GM18498 (cell line): Measurements from ENCODE around the gene MED12L.

Experiments used
- ATAC-seq: cut with Tn5 transposase; IDR thresholded peaks from one replicate; pipeline ENCODE4 v1.9.1; 2021; ENCODE audit warnings: mild to moderate bottlenecking, moderate library complexity; ENCODE audit not compliant: unreplicated experiment

MED12L gene

DNA sequence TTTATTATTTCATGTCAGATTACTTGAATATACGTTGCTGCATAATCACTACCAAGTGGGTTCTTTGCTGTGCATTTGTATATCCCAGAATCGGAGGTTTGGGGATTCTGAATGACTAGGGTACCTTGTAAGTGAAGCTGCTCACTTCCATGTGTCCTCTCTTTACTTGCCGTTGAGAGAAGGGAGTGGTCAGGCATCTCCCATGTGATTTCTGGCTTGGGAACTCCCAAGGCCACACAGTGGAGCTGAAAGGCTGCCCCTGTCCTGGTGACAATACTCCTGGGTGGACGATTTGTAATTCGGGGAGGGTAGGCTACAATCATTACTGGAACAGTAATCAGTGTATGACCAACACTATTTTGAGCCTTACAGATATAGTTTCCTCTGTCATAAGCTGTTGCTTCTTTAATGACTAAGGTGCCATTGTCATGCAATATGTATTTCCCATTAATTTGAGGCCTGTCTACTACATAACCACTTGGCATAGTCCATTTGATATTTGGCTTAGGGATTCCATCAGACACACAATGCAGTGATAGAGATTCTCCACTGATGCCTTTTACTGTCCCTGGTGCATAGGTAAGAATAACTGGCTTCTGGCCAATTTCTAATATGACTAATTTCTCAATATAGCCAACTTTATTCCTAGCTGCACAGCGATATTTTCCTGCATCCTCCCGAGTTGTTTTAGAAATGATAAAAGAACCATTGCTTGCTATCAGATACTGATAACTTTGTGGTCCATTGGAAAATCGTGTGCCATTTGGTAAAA is 351.4 kb downstream of the MED12L start:
- ATAC-seq = no peak

DNA sequence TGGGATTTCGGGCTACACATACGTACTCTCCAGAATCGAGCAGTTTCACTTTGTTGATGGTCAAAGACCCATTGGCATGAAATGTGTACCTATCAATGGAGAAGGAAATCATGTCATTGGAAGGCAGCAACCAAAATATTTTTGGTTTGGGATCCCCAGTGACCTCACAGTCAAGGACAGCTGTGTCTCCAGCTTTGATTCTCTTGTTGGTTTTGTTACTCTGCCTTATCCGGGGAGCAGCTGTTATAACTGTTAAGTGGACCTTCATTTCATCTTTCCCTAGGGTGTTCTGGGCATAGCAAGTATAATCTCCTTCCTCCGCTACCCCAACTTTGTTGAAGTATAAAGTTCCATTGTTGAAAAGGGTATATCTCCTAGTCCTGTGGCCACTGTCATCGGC is 352.4 kb downstream of the MED12L start:
- no peak for ATAC-seq

DNA sequence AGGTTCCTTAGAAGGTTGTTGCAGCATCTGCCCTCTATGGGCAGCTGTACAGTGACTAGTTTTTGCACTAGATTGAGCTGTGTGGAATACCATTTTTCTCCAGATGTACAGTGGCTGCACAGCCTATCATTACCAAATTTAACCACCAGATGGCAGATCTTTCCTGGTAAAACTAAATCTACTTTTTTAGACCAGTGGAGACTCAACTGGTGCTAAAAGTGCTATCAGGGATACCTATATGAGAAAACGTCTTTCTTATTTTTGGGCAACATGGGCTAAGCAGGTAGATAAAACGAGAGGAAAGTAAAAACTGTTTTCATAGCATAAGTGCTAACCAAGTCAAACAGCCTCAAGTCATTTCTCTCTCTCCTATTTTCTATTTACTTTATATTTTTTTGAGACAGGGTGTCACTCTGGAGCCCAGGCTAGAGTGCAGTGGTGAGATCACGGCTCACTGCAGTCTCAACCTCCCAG is 354.2 kb downstream of the MED12L start:
- ATAC-seq = peak; percentile 80

DNA sequence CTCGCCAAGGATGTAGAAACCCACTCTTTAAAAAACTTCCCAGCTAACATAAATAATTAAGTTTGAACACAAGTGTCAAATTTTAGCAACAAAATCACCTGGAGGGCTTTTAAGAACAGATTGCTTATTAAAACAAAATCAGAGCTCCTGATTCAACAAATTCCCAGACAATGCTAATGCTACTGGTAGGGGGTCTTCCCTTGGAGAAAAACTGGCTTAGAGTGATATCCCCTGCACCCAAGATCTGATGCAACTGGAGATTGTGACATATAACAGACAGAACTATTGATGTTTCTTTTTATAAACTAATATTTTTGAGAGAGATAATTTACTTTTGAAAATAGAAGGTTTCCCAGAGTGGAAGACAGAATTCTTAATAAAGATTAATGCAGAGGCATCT is 355.5 kb downstream of the MED12L start:
- ATAC-seq = no peak

DNA sequence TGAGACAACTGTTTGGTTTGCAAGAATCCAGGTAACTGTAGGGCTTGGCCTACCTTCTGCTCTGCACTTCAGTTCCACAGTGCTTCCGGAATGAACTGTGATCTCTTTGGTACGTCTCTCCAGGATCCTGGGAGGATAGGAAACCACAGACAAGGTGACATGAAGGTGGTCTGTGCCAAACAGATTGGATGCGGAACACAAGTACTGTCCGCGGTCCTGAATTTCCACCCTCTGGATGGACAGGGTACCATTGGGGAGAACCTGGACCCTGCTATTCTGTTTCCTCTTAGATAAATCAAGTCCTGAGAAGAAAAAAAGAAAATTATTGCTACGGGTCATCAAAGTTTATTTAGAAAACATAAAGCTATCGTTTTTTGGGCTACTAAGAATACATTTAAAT is 358.1 kb downstream of the MED12L start:
- no peak for ATAC-seq

DNA sequence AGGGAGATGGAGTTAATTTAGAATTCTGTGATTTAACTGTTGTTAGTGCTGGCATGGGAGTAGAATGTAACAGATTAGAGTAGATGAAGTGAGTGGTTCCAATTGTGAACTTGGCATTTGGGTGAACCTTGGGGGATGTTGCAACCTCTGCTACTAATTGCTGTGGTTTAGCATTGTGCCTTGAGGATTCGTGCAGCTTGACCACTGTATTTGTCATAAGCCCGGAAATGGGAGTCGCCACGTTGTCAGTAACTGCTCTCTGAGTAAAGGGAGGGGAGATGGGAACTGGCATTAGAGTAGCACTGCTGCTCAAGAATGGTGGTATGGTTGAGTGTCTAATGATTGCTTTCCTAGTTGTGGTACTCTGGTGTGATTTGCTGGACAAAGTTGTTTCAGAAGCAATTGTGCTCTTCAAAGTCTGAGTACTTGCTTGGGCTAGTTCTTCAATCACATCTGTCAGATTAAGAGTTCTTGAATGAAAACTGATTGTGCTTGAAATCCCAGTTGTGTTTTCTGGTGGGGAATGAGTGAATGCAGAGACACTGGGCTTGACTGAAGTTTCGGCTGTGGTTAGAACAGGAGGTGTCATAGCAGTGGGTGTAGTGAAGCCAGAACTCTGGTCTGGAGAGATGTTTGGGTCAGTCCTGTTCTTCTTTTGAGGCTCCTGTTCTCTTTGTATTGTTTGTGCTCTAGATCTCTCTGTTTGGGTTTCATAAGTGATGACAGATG is 360.0 kb downstream of the MED12L start:
- ATAC-seq = no peak

DNA sequence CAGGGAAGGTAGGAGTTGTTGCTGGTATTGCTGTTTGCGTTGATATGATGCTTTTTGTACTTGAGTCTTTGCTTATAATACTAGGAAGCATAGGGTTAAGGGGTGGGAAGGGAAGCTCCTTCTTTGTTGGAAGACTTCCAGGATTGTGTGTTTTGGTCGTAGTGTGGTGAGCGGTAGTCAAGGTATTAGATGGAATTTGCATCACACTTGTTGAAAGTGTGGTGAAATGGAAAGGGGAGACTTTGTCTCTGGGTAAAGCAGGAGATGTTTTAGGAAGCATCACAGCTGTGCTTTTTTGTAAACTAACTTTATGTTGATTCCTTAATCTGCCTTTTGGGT is 360.5 kb downstream of the MED12L start:
- no peak for ATAC-seq

DNA sequence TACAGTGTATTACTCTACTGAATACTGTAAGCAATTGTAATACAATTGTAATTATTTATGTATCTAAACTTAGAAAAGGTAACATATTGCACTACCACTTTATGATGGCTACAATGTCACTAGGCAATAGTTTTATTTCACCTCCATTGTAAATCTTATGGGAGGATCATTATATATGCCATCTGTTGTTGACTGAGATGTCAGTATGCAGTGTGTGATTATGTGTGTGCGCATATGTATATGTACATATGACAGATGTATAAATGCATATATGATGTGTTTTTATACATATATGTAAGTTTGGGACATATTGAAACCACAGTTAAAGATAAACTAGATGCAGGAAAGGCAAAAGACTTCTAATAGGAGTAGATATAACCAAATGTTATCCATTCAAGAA is 366.9 kb downstream of the MED12L start:
- no peak for ATAC-seq

DNA sequence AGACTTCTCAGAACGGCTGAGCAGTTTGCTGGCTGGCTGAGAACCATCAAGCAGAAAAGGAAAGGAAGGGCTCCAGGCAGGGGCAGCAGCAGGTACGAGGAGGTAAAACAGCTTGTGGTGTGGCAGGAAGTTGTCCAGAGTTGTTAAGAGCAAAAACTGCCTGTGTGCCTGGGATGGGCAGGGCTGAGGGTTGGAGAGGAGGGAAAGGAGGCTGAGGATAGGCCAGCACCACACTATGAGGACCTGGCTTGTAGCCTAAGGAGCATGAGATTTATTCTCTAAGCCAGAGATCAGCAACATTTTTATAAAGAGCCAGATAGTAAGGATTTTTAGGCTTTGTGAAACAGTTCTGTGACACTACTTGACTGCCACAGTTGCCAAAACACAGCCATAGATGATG is 367.4 kb downstream of the MED12L start:
- ATAC-seq = no peak

DNA sequence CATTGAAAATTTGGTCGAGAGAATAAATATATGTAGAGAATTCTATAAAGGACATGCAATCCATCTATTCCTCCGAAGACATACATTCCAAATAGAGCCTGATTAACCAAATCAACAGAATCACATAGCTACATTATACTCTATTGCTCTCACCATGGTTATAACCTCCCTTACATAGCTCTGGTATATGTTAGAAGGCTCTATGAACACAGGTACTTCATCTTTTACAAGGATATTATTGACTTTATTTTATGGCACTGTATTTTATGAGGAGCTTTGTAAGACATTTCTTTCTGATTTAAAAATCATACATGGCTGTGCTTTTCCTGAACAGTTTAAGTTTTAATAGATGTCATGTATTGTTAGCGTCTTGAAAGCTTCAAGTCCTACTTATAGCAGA is 370.6 kb downstream of the MED12L start:
- no peak for ATAC-seq

DNA sequence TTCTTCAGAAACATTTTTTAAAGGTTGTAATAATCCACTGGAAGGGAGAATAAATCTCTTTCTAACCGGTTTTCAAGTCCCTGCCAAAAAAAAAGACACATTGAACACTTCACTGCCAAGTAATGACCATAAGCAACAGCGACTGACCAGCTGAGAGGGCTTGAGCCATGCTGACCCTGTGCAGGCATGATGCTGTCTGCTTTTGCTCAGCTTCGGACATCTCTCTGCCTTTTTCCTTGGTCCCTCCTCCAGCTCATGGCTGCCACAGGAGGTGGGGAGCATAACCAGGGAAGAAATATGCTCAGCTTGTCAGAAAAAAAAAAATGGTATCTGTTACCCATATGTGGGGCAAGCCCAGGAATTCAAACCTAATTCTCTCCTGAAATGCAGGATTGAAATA is 373.9 kb downstream of the MED12L start:
- ATAC-seq = no peak

DNA sequence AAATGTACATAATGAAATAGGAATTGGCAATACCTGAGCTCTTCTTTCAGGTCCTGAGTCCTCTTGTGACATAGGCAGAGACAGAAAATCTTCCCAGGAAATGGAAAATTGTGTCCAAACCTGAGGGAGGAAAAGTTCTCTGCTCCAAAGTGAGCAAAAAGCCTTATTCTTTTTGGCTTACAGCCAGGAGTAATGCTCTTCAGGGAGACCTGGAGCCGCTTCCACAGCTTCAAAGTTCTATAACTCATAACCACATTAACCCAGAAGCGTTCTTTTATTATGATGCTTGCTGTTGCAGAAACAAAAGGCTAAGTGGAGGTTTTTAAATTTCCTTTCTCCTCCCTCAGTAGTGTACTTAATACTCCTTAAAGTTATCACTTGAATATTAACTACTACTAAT is 374.8 kb downstream of the MED12L start:
- no peak for ATAC-seq

DNA sequence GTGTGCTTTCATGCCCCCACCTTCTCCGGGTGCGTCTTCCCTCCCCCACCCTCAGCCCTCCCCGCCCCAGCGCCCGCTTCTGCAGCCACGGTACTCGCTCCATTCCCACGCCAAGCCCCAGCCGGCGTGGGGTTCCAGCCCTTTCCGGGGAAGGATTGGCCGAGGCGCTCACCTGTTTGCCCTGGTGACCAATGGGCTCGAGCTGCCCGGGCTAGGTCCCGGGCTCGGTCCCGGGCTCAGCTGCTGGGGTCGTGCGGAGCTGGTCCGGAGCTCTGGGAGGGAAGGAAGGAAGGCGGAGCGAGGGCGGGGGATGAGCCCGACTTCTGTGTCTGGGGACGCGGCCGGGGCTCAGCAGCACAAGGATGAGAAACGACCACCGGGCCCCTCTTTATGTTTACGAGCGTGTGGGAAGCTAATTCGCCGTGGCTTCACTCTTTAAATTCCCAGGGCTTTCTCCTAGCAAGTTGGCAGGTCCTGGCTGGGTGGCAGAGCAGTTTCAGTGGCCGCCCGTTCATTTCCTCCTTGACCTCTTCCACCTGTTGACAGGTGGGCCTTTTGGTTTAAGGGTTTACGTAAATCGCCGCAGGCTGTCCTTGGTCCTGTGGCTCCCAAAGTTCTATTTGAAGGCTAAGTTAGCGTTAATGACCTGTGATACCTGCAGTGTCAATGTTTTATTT is 375.4 kb downstream of the MED12L start, which contains the start of gene IGSF10:
Gene IGSF10 (minus strand): TSS at position 288 of the 677 bp plus-strand sequence. CDS start 2,352 bp downstream, outside the sequence.
- no peak for ATAC-seq

DNA sequence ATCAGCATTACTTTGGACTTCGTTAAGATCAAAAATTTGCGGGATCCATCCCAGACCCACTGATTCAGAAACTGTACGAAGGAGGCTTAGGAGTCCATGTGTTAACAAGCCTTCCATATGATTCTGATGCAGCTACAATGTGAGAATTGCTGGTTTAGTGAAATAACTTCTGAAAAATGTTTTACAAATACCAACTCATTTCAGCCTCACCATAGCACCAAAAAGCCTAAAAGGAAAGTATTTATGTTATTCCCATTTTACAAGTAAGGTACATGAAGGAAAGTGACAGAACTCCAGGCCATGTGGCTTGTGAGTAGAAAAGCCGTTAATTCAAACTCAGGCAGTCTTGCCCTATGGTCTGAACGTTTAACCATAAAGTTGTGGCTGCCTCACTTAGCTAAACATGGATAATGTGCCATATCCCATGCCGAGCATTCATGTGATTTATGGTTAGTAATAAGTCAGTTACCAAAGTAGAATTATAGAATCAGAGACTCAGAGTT is 376.9 kb downstream of the MED12L start:
- ATAC-seq = no peak

DNA sequence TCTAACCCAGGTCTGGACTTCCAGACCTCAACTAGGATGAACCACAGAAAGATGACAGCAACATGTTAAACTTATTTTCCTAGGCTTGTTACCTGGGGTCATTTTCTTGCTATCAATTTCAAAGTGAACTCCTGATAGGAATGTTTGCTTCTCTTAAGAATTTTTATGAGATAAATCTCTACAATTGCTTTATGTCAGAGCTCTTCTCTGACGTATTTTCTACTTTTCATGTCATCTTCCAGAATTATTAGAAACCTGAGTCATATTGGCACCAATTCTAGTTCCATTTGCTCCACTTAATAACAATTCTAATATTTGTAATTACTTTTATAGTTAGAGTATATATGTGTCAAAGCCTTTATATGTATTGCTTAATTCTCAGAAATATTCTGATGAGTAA is 377.5 kb downstream of the MED12L start:
- ATAC-seq = no peak

DNA sequence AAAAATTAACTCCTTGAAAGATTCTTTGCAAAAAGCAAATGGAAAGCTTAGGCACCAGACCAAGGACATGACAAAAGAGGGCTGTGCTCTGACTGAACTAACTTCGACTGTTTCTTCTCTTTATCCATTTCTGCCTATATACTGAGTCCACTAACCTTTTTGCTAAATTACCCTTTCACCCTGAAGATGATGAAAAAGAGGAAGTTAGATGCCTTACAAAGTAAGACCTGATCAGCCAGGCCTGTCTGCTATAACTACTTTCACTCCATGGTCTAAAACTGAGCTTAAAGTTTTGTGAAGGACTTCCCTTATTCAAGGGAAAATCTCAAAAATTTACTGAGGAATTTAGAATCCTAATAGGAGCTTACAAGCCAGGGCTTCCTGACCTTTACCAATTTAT is 381.6 kb downstream of the MED12L start:
- no peak for ATAC-seq

DNA sequence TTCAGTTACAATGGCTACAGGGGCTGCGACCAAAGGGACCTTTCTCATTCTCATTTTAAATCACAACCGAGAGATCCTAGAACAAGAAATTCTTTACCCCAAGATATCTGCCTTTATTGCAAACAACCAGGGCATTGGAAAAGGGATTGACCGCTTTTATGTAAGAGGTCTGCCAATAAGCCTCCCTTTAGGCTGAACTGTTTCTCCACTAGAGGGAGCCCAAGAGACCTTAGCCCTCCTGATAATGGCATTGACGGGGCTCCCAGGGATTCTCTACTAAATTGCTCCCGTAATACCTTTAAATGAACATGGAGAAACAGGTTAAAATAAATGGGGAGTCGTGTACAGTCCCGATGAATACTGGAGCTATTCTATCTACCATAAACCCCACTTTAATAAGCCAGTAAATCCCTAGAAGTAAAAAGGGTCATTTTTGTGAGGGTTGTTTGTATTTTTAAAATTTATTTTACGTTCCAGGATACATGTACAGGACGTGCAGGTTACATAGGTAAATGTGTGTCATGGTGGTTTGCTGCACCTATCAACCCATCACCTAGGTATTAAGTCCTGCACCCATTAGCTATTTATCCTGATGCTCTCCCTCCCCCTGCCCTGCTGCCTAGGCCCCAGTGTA is 382.9 kb downstream of the MED12L start:
- peak; percentile 70 for ATAC-seq

DNA sequence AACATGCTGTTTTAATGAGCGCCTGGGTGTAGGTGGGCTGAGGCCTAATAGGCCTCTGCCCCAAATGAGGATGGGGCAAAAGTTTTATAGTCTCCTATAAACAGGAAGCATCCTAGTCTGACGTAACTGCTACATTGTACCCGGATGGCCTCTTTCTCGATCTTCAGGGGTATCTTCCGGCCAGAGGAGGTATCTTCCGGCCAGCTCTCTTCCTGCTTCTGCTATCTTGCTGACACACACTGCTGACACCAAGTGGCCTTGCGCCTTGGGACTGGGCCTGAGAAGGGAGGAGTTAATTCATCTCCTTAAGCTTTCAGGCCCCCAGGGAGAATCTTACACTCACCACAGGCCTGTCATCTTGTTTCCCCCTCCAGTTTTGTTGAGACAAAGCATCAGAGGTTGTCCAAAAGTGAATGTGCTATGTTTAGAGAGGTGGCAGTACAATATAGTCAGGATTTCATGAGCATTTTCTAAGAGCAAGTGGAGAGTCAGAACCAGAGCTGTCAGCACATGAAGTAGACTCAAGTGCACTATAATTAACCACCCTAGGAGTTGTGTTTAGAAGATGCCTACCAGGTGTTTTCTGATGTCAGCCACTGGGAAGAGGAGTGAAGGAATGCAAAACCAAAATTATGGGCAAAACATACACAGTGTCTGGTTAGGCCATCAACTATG is 391.0 kb downstream of the MED12L start:
- ATAC-seq = no peak

DNA sequence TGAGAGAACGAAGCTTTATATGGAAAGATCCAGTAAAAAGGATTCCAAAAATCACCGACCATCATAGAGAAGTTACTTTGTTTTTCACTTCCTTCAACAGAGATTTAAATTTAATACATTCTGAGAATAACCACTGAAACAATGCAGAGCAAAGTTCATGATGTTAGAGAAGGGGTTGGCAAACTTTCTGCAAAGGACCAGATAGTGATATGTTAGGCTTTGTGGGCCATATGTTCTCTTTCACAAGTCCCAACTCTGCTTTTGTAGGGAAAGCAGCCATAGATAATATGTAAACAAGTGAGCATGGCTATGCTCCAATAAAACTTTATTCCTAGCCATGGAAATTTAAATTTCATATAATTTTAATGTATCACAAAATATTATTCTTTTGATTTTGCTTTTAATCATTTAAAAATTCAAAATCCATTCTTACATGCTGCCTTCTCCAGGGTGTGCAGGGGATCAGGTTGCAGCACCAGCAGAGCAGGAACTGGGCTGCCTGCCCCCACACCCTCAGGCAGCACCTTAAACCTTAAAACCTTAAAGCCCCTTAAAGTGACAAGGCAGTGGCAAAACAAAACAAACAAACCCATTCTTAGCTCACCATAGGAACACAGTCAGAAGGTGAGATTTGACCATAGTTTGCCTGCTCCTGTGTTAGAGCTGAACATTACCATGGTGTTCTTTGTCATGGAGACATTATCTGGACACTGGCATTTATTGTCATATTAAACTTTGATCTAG is 392.3 kb downstream of the MED12L start:
- no peak for ATAC-seq

DNA sequence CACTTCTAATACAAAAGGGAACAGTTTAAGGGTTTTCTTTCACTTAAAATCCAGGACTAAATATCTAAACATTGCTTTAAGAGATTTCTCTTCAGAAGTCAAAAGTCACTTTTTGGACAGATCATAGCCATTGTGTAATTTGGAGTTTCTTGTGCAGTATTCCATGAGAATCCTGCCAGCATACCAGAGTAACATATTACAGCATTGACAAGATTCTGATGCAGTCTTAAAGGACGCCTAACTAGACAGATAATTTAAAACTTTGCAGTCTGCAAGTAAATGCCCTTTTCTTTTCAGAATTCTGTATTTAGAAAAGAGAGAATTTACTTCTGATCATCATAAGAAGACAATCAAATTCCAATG is 392.9 kb downstream of the MED12L start:
- no peak for ATAC-seq
